ENCODE results near the gene PRAMEF17. TPM values are rescaled to one million over a fixed set of nuclear protein-coding genes. Genes with fewer than 3 reads are reported as not detected.

The PRAMEF17 gene
- total RNA-seq = not detected in 2 replicates

GRCh38 chr1:13389332-13389731 is at the start of gene PRAMEF17:
TSS of gene PRAMEF17 (plus strand) at chr1:13389632. CDS start at chr1:13389658, 26 bp downstream.

GRCh38 chr1:13347034-13347433 is 42.4 kb upstream of the PRAMEF17 start, which contains the start of gene PRAMEF14:
TSS of gene PRAMEF14 (minus strand) at chr1:13347134. CDS start at chr1:13345314, 1,820 bp downstream.

GRCh38 chr1:13410150-13410549 is 20.7 kb downstream of the PRAMEF17 start, which contains the start of gene PRAMEF20:
TSS of gene PRAMEF20 (plus strand) at chr1:13410450. CDS start at chr1:13416355, 5,905 bp downstream.

Other genes starting within 250 kb of the PRAMEF17 start
- not detected in 2 replicates for gene PRAMEF26, start 233.6 kb upstream of the PRAMEF17 start, total RNA-seq
- gene HNRNPCL4, start 224.0 kb upstream of the PRAMEF17 start, total RNA-seq = not detected in 2 replicates
- not detected in 2 replicates for gene PRAMEF9, start 217.8 kb upstream of the PRAMEF17 start, total RNA-seq
- not detected in 2 replicates for gene PRAMEF13, start 188.2 kb upstream of the PRAMEF17 start, total RNA-seq
- gene PRAMEF18, start 163.5 kb upstream of the PRAMEF17 start, total RNA-seq = not detected in 2 replicates
- not detected in 2 replicates for gene PRAMEF5, start 135.4 kb upstream of the PRAMEF17 start, total RNA-seq
- not detected in 2 replicates for gene PRAMEF8, start 104.5 kb upstream of the PRAMEF17 start, total RNA-seq
- not detected in 2 replicates for gene PRAMEF33, start 86.1 kb upstream of the PRAMEF17 start, total RNA-seq
- not detected in 2 replicates for gene PRAMEF15, start 74.1 kb upstream of the PRAMEF17 start, total RNA-seq
- gene PRAMEF14, start 42.5 kb upstream of the PRAMEF17 start, total RNA-seq = not detected in 2 replicates
- gene PRAMEF19, start 17.7 kb upstream of the PRAMEF17 start, total RNA-seq = not detected in 2 replicates
- gene PRAMEF20, start 20.8 kb downstream of the PRAMEF17 start, total RNA-seq = not detected in 2 replicates
- gene LRRC38, start 124.4 kb downstream of the PRAMEF17 start, total RNA-seq = not detected in 2 replicates
- gene PDPN, start 194.2 kb downstream of the PRAMEF17 start, total RNA-seq = not detected in 2 replicates